Measurements from ENCODE around the gene KLHL41.

DNA sequence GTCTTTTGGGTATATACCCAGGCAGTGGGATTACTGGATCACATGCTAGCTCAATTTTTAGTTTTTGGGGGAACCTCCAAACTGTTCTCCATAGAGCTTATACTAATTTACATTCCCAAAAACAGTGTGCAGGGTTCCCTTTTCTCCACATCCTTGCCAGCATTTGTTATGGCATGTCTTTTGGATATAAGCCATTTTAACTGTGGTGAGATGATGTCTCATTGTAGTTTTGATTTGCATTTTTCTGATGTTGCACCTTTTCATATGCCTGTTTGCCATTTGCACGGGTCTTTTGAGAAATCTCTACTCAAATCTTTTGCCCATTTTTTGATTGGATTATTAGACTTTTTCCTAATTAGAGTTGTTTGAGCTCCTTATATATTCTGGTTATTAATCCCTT is 56.2 kb downstream of the KLHL41 start:
- TF ChIP-seq, protein P1, sequence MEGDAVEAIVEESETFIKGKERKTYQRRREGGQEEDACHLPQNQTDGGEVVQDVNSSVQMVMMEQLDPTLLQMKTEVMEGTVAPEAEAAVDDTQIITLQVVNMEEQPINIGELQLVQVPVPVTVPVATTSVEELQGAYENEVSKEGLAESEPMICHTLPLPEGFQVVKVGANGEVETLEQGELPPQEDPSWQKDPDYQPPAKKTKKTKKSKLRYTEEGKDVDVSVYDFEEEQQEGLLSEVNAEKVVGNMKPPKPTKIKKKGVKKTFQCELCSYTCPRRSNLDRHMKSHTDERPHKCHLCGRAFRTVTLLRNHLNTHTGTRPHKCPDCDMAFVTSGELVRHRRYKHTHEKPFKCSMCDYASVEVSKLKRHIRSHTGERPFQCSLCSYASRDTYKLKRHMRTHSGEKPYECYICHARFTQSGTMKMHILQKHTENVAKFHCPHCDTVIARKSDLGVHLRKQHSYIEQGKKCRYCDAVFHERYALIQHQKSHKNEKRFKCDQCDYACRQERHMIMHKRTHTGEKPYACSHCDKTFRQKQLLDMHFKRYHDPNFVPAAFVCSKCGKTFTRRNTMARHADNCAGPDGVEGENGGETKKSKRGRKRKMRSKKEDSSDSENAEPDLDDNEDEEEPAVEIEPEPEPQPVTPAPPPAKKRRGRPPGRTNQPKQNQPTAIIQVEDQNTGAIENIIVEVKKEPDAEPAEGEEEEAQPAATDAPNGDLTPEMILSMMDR (IDR thresholded peaks at IDR 0.05) = no peak
- no peak for TF ChIP-seq POLR2A (IDR thresholded peaks at IDR 0.05)

Measured in body of pancreas (tissue), 4 donors.